Esophagus squamous epithelium (tissue), 5 donors: Measurements from ENCODE around the gene CD4. TPM values are rescaled to one million over a fixed set of nuclear protein-coding genes. Genes with fewer than 3 reads are reported as not detected.

Experiments used
- DNase-seq: peaks from one replicate; lab custom pipeline; 2025; lab: John Stamatoyannopoulos, UW
- H3K27ac ChIP-seq, 4 donors: fragments of 200-600 bp; sonication (generic); one replicate each; pipeline ENCODE4 v1.5.1; 2016 to 2019; ENCODE audit warnings: mild to moderate bottlenecking in 1 of 4
- H3K27me3 ChIP-seq, 4 donors: fragments of 200-600 bp; sonication (generic); 1 replicate in 3 of 4; 2 replicates in 1 of 4; pipeline versions ENCODE4 v1.5.1 to v1.6.0; 2017 to 2021; ENCODE audit warnings: antibody characterized with exemption in 1 of 4
- H3K36me3 ChIP-seq, 3 donors: fragments of 200-600 bp; sonication (generic); one replicate each; pipeline ENCODE4 v1.5.1; 2016 to 2019
- H3K4me1 ChIP-seq, 3 donors: fragments of 200-600 bp; sonication (generic); one replicate each; pipeline ENCODE4 v1.5.1; 2017 to 2019
- H3K4me3 ChIP-seq, 4 donors: fragments of 200-600 bp; sonication (generic); 1 replicate in 3 of 4; 2 replicates in 1 of 4; pipeline ENCODE4 v1.5.1; 2016 to 2019; ENCODE audit warnings: mild to moderate bottlenecking in 2 of 4, moderate library complexity in 1 of 4
- H3K9me3 ChIP-seq, 3 donors: fragments of 200-600 bp; sonication (generic); one replicate each; pipeline ENCODE4 v1.5.1; 2016 to 2019
- POLR2A ChIP-seq, 4 donors: fragments of 450-650 bp; IDR thresholded peaks; one replicate each; pipeline ENCODE4 v1.6.1; 2017; ENCODE audit warnings: antibody characterized with exemption in 4 of 4, mild to moderate bottlenecking in 4 of 4, moderate library complexity in 3 of 4
- whole genome bisulfite sequencing, 2 donors: methylation state at CpG; one replicate each; pipeline ENCODE4 v1.1.5; 2018; 5-methylcytosine and 5-hydroxymethylcytosine counted together
- intact Hi-C: fragments of 100-400 bp; cut with DNase I; formaldehyde crosslinking; loops from one replicate; pipeline ENCODE4 v1.15.0; 2022
- total RNA-seq, 4 donors: library from RNA; depleted of rRNA; stranded (reverse); fragments of >200 nt; gene quantifications; one replicate each; pipeline ENCODE4 v1.1.0, GENCODE V29; 2016
- TF ChIP-seq, protein P1 (sequence below), 6 experiments: fragments of 450-650 bp in 4 of 6; fragments of 200-600 bp in 2 of 6; sonication (generic) in 2 of 6; IDR thresholded peaks; one replicate each; pipeline ENCODE4 v1.5.1; 2016 to 2019; ENCODE audit warnings: antibody characterized with exemption in 6 of 6, mild to moderate bottlenecking in 4 of 6, moderate library complexity in 4 of 6
- donor health status: DM: yes; HTN: yes; CAD: no.

The CD4 gene
- total RNA-seq, 4 donors from 2014 or later = 1.2 to 11.8 (median 5.0) TPM

DNA sequence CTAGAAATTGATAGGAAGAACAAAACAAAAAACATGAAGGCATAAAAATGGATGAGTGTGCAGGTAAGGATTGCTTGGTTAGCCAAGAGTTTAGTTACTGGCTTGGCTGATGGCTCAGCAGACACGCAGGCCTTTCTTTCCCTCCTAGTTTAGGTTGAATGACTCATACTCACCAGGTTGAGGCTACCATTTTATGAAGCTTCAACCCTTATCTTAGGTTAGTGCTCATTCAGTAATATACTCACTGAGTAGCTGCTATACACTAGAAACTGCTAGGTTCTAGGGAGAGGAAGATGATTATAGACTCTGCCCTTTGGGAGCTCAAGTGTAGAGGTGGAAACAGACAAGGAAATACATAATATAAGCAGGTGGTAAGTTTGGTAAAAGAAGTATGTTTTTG, 44.9 kb downstream of the CD4 start:
- no peak for TF ChIP-seq POLR2A (IDR thresholded peaks at IDR 0.05)
- TF ChIP-seq, protein P1, sequence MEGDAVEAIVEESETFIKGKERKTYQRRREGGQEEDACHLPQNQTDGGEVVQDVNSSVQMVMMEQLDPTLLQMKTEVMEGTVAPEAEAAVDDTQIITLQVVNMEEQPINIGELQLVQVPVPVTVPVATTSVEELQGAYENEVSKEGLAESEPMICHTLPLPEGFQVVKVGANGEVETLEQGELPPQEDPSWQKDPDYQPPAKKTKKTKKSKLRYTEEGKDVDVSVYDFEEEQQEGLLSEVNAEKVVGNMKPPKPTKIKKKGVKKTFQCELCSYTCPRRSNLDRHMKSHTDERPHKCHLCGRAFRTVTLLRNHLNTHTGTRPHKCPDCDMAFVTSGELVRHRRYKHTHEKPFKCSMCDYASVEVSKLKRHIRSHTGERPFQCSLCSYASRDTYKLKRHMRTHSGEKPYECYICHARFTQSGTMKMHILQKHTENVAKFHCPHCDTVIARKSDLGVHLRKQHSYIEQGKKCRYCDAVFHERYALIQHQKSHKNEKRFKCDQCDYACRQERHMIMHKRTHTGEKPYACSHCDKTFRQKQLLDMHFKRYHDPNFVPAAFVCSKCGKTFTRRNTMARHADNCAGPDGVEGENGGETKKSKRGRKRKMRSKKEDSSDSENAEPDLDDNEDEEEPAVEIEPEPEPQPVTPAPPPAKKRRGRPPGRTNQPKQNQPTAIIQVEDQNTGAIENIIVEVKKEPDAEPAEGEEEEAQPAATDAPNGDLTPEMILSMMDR (IDR thresholded peaks at IDR 0.05) = no peak
- no peak for DNase-seq
- no peaks in the 10 kb centered on the region for H3K9me3 ChIP-seq
- peaks cover 0 to 67% (median 0%) of the 10 kb centered on the region in 3 donors for H3K36me3 ChIP-seq
- peaks cover 0 to 13% (median 0%) of the 10 kb centered on the region in 4 donors for H3K27me3 ChIP-seq
- intact Hi-C loops = no loop called here
- 65 to 67% methylated on average over 1 of the region's 1 CpG for WGBS, 2 donors
- H3K4me1 ChIP-seq = peaks cover 0 to 16% (median 0%) of the 10 kb centered on the region in 3 donors
- H3K4me3 ChIP-seq = no peak overlapping the region
- no peak overlapping the region for H3K27ac ChIP-seq

DNA sequence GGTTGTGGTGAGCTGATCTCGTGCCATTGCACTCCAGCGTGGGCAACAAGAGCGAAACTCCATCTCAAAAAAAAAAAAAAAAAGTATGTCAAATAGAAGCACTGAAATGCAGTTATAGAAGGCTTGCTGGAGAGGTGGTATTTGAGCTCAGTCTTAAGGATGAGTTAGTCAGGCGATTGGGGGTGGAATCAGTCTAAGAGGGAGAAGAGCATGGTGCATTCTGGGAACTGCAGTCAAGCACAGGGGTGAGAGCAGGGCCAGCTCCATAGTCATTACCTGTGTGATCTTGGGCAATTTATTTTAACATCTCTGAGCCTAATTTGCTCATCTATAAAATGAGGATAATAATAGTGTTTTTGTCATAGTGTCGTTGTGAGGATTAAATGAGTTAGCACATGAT, 45.5 kb downstream of the CD4 start:
- Histone ChIP-seq H3K36me3 (peaks cover 0 to 71% (median 0%) of the 10 kb centered on the region in 3 donors), H3K4me3 (no peak overlapping the region), H3K4me1 (peaks cover 0 to 10% (median 0%) of the 10 kb centered on the region in 3 donors), H3K27me3 (peaks cover 0 to 6% (median 0%) of the 10 kb centered on the region in 4 donors), H3K27ac (no peak overlapping the region), H3K9me3 (no peaks in the 10 kb centered on the region)
- 73 to 78% methylated on average over 5 of the region's 5 CpGs for WGBS, 2 donors
- intact Hi-C loops = no loop called here
- TF ChIP-seq, protein P1 (IDR thresholded peaks at IDR 0.05) = no peak
- TF ChIP-seq POLR2A (IDR thresholded peaks at IDR 0.05) = no peak
- DNase-seq = no peak

DNA sequence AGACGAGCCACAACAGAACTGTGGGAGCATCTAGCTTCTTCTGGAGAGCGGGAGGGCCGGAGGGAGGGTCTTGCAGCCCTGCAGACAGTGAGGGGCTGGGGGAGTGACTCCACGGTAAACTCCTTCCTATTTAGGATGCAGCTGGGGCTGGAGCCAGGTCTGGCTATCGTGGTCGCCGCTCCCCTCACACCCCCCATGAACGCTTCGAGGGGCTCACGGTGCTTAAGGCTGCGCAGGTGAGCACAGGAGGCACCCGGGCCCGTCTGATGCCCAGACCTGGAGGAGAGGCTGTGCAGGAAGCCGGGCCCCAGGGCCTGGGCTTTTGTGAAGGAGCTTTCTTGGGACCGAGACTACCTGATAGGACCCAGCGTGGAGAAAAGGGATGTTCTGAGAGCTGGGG, 47.5 kb downstream of the CD4 start:
- Histone ChIP-seq H3K27ac (no peak overlapping the region), H3K4me3 (no peak overlapping the region), H3K4me1 (peaks cover 0 to 5% (median 0%) of the 10 kb centered on the region in 3 donors), H3K27me3 (no peaks in the 10 kb centered on the region), H3K9me3 (no peaks in the 10 kb centered on the region), H3K36me3 (peaks cover 0 to 53% (median 0%) of the 10 kb centered on the region in 3 donors)
- 58 to 84% methylated on average over 2 to 15 of the region's 16 CpGs for whole genome bisulfite sequencing, 2 donors
- TF ChIP-seq, protein P1 (IDR thresholded peaks at IDR 0.05) = no peak
- no peak for TF ChIP-seq POLR2A (IDR thresholded peaks at IDR 0.05)
- intact Hi-C loops = no loop called here
- no peak for DNase-seq

DNA sequence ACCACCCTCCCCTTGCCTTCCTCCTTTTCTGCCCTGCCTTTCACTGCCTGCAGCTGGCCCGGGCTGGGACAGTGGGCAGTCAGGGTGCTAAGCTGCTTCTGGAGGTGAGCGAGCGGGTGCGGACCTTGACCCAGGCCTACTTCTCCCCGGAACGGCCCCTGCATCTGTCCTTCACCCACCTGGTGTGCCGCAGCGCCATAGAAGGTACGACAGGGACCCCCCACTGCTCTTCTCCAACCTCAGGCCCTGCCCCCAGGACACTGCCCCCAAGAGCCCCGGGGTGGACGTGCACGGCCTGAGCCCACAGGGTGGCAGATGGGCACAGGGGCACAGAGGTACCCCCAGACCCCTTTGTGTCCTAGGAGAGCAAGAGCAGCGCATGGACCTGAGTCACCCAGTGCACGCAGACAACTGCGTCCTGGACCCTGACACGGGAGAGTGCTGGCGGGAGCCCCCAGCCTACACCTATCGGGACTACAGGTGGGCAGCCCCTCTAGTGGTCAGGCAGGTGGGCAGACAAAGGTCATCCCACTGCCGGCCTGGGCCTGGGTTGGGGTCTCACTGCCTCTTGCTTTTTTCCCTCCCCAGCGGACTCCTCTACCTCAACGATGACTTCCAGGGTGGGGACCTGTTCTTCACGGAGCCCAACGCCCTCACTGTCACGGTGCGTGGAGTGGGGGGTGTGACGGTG, 48.2 kb downstream of the CD4 start:
- Histone ChIP-seq H3K27ac (no peak overlapping the region), H3K4me1 (peaks cover 0 to 5% (median 0%) of the 10 kb centered on the region in 3 donors), H3K36me3 (peaks cover 0 to 48% (median 0%) of the 10 kb centered on the region in 3 donors), H3K27me3 (no peaks in the 10 kb centered on the region), H3K4me3 (no peak overlapping the region), H3K9me3 (no peaks in the 10 kb centered on the region)
- 85% methylated on average over 9 of the region's 26 CpGs; no CpG with 5 or more reads in 1 of the 2 donors for WGBS, 2 donors
- intact Hi-C loops = no loop called here
- no peak for DNase-seq
- no peak for TF ChIP-seq POLR2A (IDR thresholded peaks at IDR 0.05)
- TF ChIP-seq, protein P1 (IDR thresholded peaks at IDR 0.05) = no peak

DNA sequence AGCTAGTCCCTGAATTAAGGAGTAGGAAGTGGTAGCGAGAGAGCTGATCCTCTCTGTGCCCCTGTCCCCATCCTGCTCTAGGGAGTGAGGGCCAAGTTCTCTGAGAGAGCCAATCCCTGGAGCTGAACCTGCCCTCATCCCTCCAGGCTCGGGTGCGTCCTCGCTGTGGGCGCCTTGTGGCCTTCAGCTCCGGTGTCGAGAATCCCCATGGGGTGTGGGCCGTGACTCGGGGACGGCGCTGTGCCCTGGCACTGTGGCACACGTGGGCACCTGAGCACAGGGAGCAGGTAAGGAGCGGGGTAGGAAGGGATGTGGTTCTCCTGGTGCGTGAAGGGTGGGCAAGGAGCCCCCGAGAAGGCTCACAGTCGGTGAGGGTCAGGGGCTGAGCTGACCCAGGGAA, 49.5 kb downstream of the CD4 start:
- intact Hi-C loops = no loop called here
- H3K9me3 ChIP-seq = no peaks in the 10 kb centered on the region
- H3K27me3 ChIP-seq = no peaks in the 10 kb centered on the region
- 82 to 94% methylated on average over 5 to 8 of the region's 16 CpGs for WGBS, 2 donors
- no peak for TF ChIP-seq POLR2A (IDR thresholded peaks at IDR 0.05)
- TF ChIP-seq, protein P1 (IDR thresholded peaks at IDR 0.05) = no peak
- H3K27ac ChIP-seq = no peak overlapping the region
- no peak for DNase-seq
- H3K36me3 ChIP-seq = peaks cover 0 to 41% (median 0%) of the 10 kb centered on the region in 3 donors
- H3K4me3 ChIP-seq = no peak overlapping the region
- H3K4me1 ChIP-seq = peaks cover 0 to 5% (median 0%) of the 10 kb centered on the region in 3 donors
